Stimulated activated CD4-positive, alpha-beta T cell treated with anti-CD3 and anti-CD28 coated beads, Interleukin-4, amount 100 ng/mL, for 1 hour (primary cell): Measurements from ENCODE around the gene EFHD2.
"Not testable (repeated sequence)": the region's sequence is repeated elsewhere in the genome, so short reads cannot be mapped to it uniquely, and the experiment has no call there.

Experiments
- DNase-seq: peaks from one replicate; pipeline ENCODE4 v3.0.0-alpha.2; 2020

The EFHD2 gene

DNA sequence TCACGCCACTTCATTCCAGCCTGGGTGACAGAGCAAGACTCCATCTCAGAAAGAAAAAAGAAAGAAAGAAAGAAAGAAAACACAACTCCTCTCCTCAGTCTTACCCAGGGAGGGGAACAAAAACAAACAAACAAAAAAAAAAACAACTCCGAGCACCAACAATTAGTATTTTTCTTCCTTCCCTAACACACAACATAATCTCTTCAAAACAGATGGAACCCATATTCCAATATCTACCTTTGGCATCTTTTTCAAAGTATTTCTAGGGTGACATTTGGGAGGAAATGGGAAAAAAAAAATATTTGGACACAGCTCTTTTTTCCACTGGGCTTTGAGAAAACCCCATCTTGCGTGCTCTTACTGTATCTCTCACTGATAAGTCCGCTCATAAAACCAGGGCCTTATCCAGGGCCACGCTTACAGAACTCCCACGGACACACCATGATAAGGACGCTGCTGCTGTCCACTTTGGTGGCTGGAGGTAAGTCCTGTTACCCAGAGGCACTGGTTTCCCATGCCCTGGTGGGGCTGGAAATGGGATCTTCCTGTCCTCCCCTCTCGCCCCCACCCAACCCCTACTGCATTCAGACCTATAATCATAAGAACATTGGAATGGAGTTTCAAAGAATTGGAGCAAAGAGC, 46.7 kb downstream of the EFHD2 start, which contains the start of gene CELA2A:
Gene CELA2A (plus strand): TSS at position 420 of the 642 bp plus-strand sequence. CDS start 22 bp downstream, at position 442.
- no peak for DNase-seq

DNA sequence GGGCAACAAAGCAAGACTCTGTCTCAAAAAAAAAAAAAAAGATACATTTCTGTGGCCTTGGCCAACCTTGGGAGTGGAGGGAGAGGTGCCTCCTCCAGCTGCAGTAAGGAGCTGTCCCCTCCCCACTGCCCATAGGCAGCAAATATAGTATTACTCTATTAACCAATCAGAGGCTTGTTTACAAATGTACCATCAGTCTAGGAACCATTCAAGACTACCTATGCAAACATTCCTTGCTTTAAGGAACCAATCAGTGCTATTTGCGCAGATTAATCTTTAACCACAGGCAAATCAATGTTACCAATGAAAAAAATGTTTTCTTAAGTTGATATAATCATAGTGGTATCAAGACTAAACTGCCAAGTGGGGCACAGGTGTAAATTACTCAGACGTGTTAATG, 47.9 kb downstream of the EFHD2 start:
- no peak for DNase-seq

DNA sequence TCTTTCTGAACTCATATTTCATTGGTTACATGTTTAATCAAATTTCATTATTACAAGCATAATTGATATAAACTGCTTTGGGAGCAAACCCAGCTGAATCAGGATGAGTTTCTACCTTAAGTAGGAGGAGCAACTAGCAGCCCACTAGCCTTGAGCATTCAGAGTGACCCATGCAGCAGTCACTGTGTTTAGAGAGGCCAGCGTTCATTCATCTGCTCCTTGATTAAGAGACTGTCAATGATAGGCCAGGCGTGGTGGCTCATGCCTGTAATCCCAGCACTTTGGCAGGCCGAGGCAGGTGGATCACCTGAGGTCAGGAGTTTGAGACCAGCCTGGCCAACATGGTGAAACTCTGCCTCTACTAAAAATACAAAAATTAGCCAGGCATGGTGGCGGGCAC, 48.7 kb downstream of the EFHD2 start:
- DNase-seq: not testable (repeated sequence)

DNA sequence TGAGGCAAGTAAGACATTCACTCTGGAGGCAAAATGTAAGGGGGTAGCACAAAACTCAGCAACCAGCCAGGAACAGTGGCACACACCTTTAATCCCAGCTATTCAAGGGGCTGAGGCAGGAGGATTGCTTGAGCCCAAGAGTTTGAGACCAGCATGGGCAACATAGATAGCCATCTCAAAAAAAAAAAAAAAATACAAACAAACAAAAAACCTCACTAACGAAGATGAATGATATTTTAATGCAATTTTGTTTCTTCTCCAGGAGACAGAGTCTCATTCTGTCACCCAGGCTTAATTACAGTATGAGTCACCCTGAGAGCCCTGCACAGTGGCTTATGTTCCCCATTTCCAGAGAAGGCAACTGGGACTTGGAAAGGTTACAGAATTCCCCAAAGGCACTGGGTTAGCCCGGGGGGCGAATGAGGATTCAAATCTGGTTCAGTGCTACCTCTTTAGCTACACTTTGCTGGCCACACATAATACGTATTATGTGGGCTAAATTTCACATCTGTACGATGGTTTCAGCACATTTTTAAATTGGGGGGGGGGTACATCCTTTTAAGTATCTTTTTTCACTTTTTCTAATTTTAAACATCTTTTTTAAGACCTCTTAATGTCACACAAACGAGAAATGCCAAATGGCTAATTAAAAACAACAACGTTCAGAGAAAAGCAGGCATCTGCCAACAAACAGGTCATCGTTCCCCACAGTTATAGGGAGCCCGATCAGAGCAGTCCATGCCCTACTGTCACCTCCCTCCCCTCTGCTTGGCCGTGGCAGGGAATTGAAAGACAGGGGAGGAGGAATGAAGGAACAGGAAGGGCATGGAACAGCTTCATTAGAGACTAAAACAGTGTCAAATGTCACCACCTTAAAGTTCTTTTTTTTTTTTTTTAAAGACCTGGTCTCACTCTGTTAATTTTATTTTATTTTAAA, 50.4 kb downstream of the EFHD2 start:
- no peak for DNase-seq

DNA sequence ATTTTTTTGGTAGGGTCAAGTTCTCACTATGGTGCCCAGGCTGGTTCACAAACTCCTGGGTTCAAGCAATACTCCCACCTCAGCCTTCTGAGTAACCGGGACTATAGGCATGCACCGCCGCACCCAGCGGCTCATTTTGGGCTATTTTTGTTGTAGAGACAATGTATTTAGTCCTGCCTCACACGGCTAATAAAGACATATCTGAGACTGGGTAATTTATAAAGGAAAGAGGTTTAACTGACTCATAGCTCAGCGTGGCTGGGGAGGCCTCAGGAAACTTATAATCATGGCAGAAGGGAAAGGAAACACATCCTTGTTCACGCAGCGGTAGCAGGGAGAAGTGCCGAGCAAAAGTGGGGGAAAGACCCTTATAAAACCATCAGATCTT, 51.0 kb downstream of the EFHD2 start:
- no peak for DNase-seq

DNA sequence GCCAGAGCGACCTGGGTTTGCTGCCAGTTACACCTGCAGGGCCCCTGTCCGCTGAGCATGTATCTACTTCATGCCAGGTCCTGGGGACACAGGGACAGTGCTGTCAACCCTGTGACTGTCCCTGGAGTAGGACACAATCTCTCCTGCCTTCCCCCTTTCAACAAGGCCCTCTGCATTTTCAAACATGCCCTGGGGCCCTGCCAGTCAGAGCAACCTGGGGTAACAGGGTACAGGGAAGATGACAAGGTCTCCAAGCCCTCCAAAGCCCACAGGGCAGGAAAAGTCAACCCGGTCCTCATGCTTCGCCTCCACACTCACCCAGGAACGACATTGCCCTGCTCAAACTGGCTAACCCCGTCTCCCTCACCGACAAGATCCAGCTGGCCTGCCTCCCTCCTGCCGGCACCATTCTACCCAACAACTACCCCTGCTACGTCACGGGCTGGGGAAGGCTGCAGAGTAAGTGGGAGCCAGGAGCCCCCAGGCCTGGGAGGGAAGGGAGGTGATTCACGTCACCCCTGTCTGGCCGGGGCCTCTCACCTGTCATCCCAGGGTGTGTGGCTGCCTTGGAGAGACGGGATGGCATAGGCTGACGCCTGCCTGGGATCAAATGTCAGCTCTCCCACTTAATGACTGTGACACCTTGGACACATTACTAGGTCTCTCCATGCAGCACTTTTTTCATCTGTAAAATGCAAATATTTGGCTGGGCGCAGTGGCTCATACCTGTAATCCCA, 53.5 kb downstream of the EFHD2 start:
- not testable (repeated sequence) for DNase-seq

DNA sequence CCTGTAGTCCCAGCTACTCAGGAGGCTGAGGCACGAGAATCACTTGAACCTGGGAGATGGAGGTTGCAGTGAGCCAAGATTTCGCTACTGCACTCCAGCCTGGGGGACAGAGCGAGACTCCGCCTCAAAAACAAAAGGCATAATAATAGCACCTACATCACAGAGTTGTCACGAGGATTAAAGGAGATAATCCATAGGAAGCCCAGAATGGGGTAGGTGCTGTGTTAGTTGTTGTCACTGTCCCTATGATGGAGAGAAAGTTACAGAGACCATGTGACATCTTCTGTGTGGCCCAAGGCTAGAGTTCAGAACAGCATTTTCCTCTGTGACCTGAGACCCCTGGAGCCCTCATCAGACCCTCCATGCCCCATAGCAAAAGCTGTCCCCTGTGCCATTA, 54.2 kb downstream of the EFHD2 start:
- DNase-seq: not testable (repeated sequence)

DNA sequence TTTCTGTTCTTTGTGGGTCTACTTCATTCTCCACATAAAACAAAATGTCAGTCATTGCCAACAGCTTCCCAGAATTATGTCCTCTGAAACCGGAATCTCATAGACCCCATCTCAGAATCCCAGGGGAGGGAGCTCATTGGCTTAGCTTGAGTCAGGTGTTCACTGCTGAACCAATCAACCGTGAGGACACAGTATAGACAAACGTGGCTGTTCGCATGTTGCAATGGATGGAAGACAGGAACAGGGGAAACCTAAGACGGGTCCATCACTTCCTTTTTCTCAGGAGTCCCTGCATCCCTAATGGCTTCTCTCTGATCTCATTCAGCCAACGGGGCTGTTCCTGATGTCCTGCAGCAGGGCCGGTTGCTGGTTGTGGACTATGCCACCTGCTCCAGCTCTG, 56.0 kb downstream of the EFHD2 start:
- DNase-seq: no peak

DNA sequence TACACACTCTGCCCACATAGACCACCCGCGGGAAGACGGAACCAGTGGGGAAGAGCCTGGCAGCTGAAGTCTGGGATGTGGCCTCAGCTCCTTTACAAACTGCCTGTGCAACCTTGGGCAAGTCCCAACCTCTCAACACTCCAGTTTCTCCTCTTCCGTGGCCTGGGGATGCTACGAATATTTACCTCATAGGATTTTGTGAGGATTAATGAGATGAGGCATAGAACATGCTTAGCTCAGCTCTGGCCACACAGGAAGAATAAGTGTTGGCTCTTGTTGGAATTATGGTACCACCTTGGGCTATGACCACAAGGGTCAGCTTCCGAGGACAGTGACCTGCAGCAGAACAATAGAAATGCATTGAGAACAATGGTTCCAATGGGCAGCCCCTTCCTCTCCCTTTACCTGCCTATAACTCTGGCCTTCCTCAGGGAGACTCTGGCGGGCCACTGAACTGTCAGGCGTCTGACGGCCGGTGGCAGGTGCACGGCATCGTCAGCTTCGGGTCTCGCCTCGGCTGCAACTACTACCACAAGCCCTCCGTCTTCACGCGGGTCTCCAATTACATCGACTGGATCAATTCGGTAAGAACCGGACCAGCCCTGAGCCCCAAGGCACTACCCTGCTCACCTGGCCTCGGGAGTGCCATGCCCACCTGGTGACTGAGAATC, 57.4 kb downstream of the EFHD2 start:
- DNase-seq: not testable (repeated sequence)

DNA sequence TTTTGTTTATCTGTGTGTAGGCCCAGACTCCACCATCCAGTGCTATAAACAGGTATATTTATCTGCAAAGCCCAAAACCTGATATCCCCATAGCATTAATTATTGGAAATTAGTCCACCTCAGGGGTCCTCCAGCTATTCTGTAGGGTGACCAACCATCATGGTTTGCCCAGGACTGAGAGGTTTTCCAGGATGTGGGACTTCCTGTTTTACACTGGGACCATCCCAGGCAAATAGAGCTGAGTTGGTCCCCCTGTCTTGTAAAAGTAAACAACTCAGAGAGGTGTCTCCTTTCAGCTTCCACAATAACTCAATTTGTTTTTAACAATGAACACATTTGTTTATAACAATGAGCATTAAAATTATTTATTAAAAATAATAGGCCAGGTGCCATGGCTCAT, 58.5 kb downstream of the EFHD2 start:
- DNase-seq: no peak

DNA sequence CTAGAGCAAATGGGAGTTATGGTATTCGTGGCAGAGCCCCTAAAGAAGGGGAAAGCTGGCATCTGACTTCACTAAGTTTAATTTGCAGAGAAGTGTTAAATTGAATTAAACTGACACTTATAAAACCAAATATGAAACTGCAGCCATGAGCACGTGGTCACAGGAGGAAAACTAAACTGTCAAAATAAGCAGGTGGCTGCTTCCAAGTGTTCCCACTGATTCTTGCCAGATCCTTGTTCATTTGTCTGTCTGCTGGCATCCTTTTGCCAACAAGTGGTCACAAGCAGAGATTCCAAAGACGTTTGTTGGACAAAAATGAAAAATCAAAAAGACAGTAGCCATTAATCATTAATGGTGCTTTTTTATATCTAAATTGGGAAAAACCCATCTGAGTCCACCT, 59.7 kb downstream of the EFHD2 start:
- DNase-seq: no peak

DNA sequence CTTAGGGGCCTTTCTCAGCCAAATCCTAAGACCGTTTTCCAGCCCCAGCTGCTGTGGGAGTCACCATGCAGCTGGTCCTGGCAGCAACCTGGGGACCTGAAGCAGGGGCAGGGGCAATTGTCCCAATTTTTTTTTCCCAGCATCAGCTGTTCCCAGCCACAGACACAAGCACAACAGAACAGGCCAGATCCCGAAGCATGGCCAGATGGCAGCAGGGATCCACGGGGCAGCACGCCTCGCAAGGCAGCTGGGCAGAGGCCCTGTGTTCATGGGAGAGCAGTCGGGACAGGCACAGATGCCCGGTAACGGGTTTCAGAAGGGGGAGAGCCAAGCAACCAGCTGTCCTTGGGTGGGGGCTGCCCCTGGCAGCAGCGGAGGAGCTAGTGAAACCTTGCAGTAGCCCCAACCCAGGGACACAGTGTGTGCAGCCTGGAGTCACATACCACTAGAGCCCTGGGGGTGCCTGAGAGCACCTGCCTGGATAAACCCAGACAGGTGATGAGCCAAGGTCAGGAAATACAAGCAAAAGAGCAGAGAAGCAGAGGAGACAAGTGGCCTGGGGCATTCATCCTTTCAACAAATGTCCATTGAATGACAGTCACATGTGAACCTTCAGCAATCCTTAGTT, 60.2 kb downstream of the EFHD2 start:
- DNase-seq: not testable (repeated sequence)

DNA sequence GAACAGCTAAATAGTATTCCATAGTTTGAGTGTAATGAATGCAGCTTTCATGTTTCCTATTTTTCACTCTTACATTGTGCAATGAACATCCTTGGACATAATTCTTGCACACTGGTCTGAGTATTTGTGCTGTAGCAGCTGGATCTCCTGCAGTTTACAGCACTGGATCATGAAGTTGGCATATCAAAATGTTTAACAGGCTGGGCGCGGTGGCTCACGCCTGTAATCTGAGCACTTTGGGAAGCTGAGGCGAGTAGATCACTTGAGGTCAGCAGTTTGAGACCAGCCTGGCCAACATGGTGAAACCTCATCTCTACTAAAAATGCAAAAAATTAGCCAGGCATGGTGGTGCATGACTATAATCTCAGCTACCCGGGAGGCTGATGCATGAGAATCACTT, 61.4 kb downstream of the EFHD2 start:
- DNase-seq: not testable (repeated sequence)

DNA sequence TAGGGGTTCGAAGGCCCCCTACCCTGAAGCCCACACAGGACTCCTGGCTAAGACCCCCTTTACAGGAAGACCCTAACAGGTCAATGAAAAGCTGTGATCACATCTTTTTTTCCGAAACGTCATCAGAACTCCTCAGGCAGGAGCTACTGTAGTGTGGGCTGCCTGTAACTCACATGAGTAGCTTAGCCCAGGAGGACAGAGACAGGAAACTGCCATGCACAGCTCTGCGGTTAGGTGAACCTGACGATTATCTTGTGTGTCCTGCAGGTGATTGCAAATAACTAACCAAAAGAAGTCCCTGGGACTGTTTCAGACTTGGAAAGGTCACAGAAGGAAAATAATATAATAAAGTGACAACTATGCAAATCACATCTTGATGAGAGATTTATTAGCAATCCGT, 62.0 kb downstream of the EFHD2 start:
- not testable (repeated sequence) for DNase-seq

DNA sequence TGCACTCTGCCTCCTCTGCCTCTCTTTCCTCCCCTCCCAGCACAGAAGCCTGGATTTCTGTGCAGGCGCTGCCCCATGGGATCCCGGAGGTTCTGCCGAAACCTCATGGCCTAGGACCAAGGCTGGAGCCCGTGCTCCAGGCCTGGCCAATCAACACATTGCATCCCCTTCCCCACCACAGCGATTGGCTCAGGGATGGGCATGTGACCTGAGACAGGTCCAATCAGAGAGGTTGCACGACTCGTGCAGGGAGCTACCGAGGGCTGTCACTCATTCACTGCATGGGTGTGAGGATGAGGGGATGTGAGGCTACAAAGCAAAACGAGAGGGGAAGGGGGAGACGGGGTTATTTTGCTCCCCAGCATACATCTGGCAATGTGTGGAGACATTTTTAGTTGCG, 62.9 kb downstream of the EFHD2 start:
- no peak for DNase-seq

DNA sequence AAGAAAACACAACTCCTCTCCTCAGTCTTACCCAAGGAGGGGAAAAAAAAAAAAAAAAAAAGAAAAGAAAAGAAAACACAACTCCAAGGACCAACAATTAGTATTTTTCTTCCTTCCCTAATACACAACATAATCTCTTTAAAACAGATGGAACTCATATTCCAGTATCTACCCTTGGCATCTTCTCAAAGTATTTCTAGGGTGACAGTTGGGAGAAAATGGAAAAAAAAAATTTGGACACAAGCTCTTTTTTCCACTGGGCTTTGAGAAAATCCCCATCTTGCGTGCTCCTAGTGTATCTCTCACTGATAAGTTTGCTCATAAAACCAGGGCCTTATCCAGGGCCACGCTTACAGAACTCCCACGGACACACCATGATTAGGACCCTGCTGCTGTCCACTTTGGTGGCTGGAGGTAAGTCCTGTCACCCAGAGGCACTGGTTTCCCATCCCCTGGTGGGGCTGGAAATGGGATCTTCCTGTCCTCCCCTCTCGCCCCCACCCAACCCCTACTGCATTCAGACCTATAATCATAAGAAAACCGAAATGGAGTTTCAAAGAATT, 66.1 kb downstream of the EFHD2 start, which contains the start of gene CELA2B:
Gene CELA2B (plus strand): TSS at position 353 of the 563 bp plus-strand sequence. CDS start 22 bp downstream, at position 375.
- DNase-seq: no peak

DNA sequence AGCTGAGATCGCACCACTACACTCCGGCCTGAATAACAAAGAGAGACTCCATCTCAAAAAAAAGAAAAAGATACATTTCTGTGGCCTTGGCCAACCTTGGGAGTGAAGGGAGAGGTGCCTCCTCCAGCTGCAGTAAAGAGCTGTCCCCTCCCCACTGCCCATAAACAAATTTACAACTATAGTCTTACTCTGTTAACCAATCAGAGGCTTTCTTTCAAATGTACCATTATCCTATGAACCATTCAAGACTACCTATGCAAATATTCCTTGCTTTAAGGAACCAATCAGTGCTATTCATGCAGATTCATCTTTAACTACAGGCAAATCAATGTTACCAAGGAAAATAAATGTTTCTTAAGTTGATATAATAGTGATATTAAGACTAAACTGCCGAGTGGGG, 67.2 kb downstream of the EFHD2 start:
- no peak for DNase-seq

DNA sequence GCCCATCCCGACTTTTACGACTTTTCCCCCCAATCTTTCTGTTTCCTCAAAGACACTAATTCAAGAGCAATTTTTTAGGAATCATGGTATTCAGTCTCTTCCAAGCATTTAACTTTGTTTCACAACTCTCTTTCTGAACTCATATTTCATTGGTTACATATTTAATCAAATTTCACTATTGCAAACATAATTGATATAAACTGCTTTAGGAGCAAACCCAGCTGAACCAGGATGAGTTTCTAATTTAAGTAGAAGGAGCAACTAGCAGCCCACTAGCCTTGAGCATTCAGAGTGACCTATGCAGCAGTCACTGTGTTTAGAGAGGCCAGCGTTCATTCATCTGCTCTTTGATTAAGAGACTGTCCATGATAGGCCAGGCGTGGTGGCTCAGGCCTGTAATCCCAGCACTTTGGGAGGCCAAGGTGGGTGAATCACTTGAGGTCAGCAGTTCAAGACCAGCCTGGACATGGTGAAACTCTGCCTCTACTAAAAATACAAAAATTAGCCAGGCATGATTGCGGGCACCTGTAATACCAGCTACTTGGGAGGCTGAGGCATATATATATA, 68.0 kb downstream of the EFHD2 start:
- DNase-seq: no peak
